ENCODE results near the gene PON3. TPM values are rescaled to one million over a fixed set of nuclear protein-coding genes. Genes with fewer than 3 reads are reported as not detected.

Gene PON3
- total RNA-seq, 4 donors from 2014 or later = 10.1 to 10.6 TPM; not detected in 2

DNA sequence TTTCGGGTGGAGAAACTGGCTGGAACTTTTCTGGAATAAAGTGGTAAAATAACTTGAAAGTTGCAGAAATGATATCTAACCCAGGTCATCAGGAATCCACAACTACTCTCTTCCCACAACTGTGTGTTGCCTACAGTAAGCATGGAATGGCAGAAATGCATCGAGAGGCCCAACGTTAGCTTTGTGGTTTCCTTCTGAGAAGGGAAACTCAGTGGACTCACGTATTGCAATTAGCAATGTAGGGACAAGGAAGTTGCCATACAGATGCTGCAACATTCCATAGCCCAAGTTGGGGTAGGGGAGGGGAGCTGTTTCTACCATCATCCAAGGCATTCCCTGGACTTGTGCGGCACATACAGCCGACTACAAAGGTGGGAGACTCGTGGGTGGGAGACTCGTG is 73.8 kb downstream of the PON3 start:
- DNase-seq = no peak
- H3K27me3 ChIP-seq = no peaks in the 10 kb centered on the region
- H3K4me3 ChIP-seq = no peak overlapping the region
- H3K27ac ChIP-seq = no peak overlapping the region
- no peaks in the 10 kb centered on the region for H3K4me1 ChIP-seq
- no peak for TF ChIP-seq POLR2A (IDR thresholded peaks at IDR 0.05)
- TF ChIP-seq, protein P1, sequence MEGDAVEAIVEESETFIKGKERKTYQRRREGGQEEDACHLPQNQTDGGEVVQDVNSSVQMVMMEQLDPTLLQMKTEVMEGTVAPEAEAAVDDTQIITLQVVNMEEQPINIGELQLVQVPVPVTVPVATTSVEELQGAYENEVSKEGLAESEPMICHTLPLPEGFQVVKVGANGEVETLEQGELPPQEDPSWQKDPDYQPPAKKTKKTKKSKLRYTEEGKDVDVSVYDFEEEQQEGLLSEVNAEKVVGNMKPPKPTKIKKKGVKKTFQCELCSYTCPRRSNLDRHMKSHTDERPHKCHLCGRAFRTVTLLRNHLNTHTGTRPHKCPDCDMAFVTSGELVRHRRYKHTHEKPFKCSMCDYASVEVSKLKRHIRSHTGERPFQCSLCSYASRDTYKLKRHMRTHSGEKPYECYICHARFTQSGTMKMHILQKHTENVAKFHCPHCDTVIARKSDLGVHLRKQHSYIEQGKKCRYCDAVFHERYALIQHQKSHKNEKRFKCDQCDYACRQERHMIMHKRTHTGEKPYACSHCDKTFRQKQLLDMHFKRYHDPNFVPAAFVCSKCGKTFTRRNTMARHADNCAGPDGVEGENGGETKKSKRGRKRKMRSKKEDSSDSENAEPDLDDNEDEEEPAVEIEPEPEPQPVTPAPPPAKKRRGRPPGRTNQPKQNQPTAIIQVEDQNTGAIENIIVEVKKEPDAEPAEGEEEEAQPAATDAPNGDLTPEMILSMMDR (IDR thresholded peaks at IDR 0.05) = no peak
- H3K36me3 ChIP-seq = no peaks in the 10 kb centered on the region
- intact Hi-C loops (cut with DNase I; ENCODE audit: low total_unique reads) = no loop called here
- no peaks in the 10 kb centered on the region for H3K9me3 ChIP-seq

DNA sequence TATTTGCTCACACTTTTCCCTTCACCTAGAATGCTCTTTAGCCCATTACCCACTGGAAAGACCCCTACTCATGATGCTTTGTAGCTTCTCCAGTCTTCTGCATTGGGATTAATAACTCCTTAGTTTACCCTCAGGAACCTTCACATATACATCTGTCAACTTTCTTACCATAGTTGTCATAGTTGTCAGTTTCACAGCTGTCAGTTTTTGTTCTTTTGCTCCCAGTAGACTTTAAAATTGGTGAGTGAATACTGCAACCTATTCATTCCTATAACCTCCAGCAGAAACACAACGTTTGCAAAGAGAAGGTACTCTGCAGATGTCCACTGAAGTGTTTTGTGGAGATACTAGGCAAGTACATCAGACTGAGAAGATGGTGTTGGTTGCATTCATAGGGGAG is 74.5 kb downstream of the PON3 start:
- H3K4me1 ChIP-seq = no peaks in the 10 kb centered on the region
- intact Hi-C loops (cut with DNase I; ENCODE audit: low total_unique reads) = no loop called here
- no peak overlapping the region for H3K4me3 ChIP-seq
- no peaks in the 10 kb centered on the region for H3K9me3 ChIP-seq
- TF ChIP-seq, protein P1 (IDR thresholded peaks at IDR 0.05) = no peak
- TF ChIP-seq POLR2A (IDR thresholded peaks at IDR 0.05) = no peak
- no peaks in the 10 kb centered on the region for H3K27me3 ChIP-seq
- no peak for DNase-seq
- H3K36me3 ChIP-seq = no peaks in the 10 kb centered on the region
- H3K27ac ChIP-seq = no peak overlapping the region

DNA sequence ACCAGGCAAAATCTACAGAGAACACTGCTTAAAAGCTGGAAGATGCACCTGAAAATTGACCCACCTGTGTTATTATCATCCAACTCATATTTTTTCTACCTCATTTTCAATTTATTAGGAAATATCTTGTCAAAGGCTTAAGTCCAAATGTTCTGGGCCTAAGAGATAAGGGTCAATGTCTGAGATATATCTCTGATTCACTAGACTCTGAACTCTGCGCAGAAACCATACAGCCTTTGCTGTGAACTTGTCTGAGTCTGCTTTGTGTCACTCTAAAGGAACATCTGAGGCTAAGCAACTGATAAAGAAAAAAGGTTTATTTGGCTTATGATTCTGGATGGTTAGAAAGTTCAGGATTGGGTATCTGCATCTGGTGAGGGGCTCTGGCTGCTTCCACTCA is 75.5 kb downstream of the PON3 start:
- intact Hi-C loops (cut with DNase I; ENCODE audit: low total_unique reads) = no loop called here
- no peak for TF ChIP-seq POLR2A (IDR thresholded peaks at IDR 0.05)
- TF ChIP-seq, protein P1 (IDR thresholded peaks at IDR 0.05) = no peak
- no peaks in the 10 kb centered on the region for H3K9me3 ChIP-seq
- no peaks in the 10 kb centered on the region for H3K36me3 ChIP-seq
- no peak overlapping the region for H3K27ac ChIP-seq
- H3K4me3 ChIP-seq = no peak overlapping the region
- H3K4me1 ChIP-seq = no peaks in the 10 kb centered on the region
- DNase-seq = no peak
- no peaks in the 10 kb centered on the region for H3K27me3 ChIP-seq

DNA sequence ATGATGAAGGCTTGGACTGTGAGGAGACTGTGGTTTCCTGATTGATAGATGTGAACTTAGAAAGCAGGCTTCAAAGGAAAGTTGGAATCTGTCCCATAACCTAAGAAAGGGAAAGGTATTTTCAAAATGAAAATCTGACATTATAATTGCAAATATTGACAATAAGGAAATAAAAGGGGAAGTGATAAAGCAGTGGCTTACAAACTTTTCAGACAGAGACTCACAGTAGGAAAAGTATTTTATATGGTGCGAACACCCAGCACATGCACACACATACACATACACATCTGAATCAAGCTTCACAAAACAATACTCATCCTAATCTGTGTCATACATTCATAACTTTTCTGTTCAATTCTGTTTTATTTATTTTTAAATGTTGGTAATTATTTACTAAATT is 76.6 kb downstream of the PON3 start:
- H3K4me3 ChIP-seq = no peak overlapping the region
- H3K36me3 ChIP-seq = no peaks in the 10 kb centered on the region
- H3K27ac ChIP-seq = no peak overlapping the region
- no peak for TF ChIP-seq POLR2A (IDR thresholded peaks at IDR 0.05)
- TF ChIP-seq, protein P1 (IDR thresholded peaks at IDR 0.05) = no peak
- intact Hi-C loops (cut with DNase I; ENCODE audit: low total_unique reads) = no loop called here
- DNase-seq = no peak
- H3K4me1 ChIP-seq = no peaks in the 10 kb centered on the region
- no peaks in the 10 kb centered on the region for H3K9me3 ChIP-seq
- H3K27me3 ChIP-seq = no peaks in the 10 kb centered on the region

DNA sequence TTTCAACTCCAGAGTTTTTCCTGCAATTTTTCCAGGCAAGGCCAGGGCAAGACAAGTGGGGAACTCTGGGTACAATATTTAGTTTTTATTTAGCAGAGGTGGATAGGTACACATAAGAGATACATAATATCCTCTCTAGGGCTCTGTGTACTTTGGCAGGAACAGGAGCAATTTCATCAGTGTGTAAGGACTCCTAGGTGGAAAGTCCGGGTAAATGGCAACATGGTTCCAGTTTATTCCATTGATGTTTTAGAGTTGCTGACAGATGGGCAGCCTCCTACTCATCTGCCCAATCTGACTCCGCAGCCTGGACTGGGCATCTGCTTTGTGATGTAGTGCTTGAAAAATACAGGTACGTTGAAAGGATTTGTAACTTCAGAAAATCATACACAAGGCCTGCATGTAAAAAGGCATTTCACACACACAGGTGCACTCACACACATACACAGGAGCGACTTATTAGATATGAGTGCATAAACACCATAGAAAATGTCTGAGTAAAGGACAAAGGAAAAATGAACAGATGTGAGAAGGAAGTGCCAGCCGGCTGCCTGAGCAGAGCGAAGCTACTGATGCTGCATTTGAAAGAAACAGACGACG is 77.6 kb downstream of the PON3 start:
- H3K27me3 ChIP-seq = no peaks in the 10 kb centered on the region
- no peaks in the 10 kb centered on the region for H3K4me1 ChIP-seq
- no peaks in the 10 kb centered on the region for H3K36me3 ChIP-seq
- H3K4me3 ChIP-seq = no peak overlapping the region
- no peak for TF ChIP-seq POLR2A (IDR thresholded peaks at IDR 0.05)
- TF ChIP-seq, protein P1 (IDR thresholded peaks at IDR 0.05) = no peak
- H3K9me3 ChIP-seq = no peaks in the 10 kb centered on the region
- intact Hi-C loops (cut with DNase I; ENCODE audit: low total_unique reads) = no loop called here
- no peak overlapping the region for H3K27ac ChIP-seq
- no peak for DNase-seq

Data from uterus (tissue), 4 donors.